H1 (cell line): ENCODE measurements around the gene HIVEP3. TPM values are rescaled to one million over a fixed set of nuclear protein-coding genes. Genes with fewer than 3 reads are reported as not detected.

ENCODE experiments used
- CBX5 ChIP-seq: fragments of 300-800, 300-1000 bp; sonication (generic); IDR thresholded peaks from 2 replicates; pipeline ENCODE4 v1.7.1; 2016; ENCODE audit warnings: antibody characterized with exemption, low read length, low read depth
- CHD7 ChIP-seq: fragments of 300-600 bp; sonication (generic); IDR thresholded peaks from 2 replicates; pipeline ENCODE4 v1.7.1; 2012; ENCODE audit warnings: low read length, moderate library complexity, mild to moderate bottlenecking, inconsistent platforms; ENCODE audit not compliant: insufficient replicate concordance
- HDAC2 ChIP-seq, 2 experiments: fragments of 300-600 bp in 1 of 2; sonication (generic) in 1 of 2; IDR thresholded peaks; 2 replicates each; pipeline ENCODE4 v1.6.1; 2011 to 2012; ENCODE audit warnings: low read depth in 2 of 2, low read length in 2 of 2, mild to moderate bottlenecking in 2 of 2, moderate library complexity in 2 of 2, borderline replicate concordance in 1 of 2, inconsistent platforms in 1 of 2
- RBBP5 ChIP-seq: IDR thresholded peaks from 2 replicates; pipeline ENCODE4 v1.7.1; 2012; ENCODE audit warnings: low read depth, mild to moderate bottlenecking, inconsistent platforms, low read length, moderate library complexity, borderline replicate concordance
- polyA plus RNA-seq, 7 experiments: library from polyadenylated mRNA; depleted of rRNA in 3 of 7; stranded (reverse) in 5 of 7; unstranded in 2 of 7; fragments of >200 nt in 5 of 7; fragments of 200-250 nt in 2 of 7; gene quantifications; 1 replicate in 5 of 7; 2 replicates in 1 of 7; 4 replicates in 1 of 7; pipeline versions ENCODE4 v1.2.1 to v1.2.3, GENCODE V29; 2011 to 2013; ENCODE audit warnings: missing spikeins in 2 of 7, mixed read lengths in 2 of 7
- total RNA-seq: library from RNA; stranded (reverse); fragmentation: NEBNext Ultra II Directional; extraction: Animal tissue kit (Norgen Biotek cat#: 25700); gene quantifications from 2 replicates; pipeline ENCODE4 v1.2.1, GENCODE V29; 2021

HIVEP3 gene
- total and polyA plus RNA-seq, 2 of the 8 experiments (the other 6 are each of a cell fraction or from before 2014, with no cell fraction given): 0.24 to 0.69 TPM

DNA sequence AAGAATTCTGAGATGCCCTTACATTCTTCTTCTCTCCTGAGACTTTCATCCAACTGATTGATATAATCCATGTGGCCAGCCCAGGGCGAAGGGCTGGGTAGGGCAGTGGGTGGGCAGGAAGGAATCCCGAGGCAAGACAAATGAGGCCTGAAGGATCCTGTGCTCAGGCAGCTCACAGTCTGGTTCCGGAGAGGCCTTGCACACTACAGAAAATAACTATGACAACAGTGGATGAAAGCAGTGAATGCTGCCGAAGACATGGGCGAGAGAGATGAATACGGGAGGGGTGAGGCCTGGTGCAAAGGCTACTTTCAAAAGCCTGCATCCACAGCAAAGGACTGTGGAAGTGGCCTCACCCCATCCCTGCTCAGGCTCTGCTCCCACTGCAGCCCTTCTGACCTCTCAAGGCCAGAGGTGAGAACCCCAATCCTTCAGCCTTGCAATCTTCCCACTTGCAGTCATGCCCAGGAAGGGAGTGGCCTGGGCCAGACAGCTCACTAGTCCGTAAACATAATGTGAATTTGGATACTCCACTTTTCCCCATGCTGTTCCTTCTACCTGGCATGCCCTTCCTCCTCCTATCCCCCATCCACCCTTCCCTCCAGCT, 250.6 kb downstream of the HIVEP3 start (continued):
- TF ChIP-seq CHD7 (no peak), HDAC2 (IDR thresholded peaks at IDR 0.05; ENCODE audit: borderline replicate concordance in 1 of 2, low read depth in 2 of 2, low read length in 2 of 2) (no peak), RBBP5 (no peak), CBX5 (no peak)
- TF ChIP-seq, all 59 proteins: peak for 0
